Uterus (tissue), 4 donors: ENCODE measurements around the gene MYH10. TPM values are rescaled to one million over a fixed set of nuclear protein-coding genes. Genes with fewer than 3 reads are reported as not detected.

Source experiments
- DNase-seq, 2 donors: peaks; one replicate each; pipeline ENCODE4 v3.0.0-alpha.2; 2019 to 2020
- H3K27ac ChIP-seq, 2 donors: fragments of 200-600 bp; sonication (generic); 1 replicate in 1 of 2; 2 replicates in 1 of 2; pipeline ENCODE4 v1.5.1; 2016 to 2018
- H3K27me3 ChIP-seq, 2 donors: fragments of 200-600 bp; sonication (generic); one replicate each; pipeline ENCODE4 v1.5.1; 2018 to 2019; ENCODE audit warnings: control low read depth in 1 of 2
- H3K36me3 ChIP-seq, 2 donors: fragments of 200-600 bp; sonication (generic); one replicate each; pipeline ENCODE4 v1.5.1; 2019; ENCODE audit warnings: control low read depth in 1 of 2
- H3K4me1 ChIP-seq, 2 donors: fragments of 200-600 bp; sonication (generic); one replicate each; pipeline ENCODE4 v1.5.1; 2018 to 2019; ENCODE audit warnings: control low read depth in 1 of 2
- H3K4me3 ChIP-seq, 2 donors: fragments of 200-600 bp; sonication (generic); 1 replicate in 1 of 2; 2 replicates in 1 of 2; pipeline ENCODE4 v1.5.1; 2018 to 2019; ENCODE audit warnings: mild to moderate bottlenecking in 1 of 2
- H3K9me3 ChIP-seq, 2 donors: fragments of 200-600 bp; sonication (generic); one replicate each; pipeline ENCODE4 v1.5.1; 2019; ENCODE audit warnings: control low read depth in 1 of 2
- CTCF ChIP-seq, 4 experiments: fragments of 200-600 bp in 2 of 4; fragments of 450-650 bp in 2 of 4; sonication (generic) in 2 of 4; IDR thresholded peaks; one replicate each; pipeline ENCODE4 v1.5.1; 2016 to 2019; ENCODE audit warnings: antibody characterized with exemption in 4 of 4, mild to moderate bottlenecking in 2 of 4, moderate library complexity in 1 of 4
- POLR2A ChIP-seq, 2 donors: fragments of 450-650 bp; IDR thresholded peaks; one replicate each; pipeline ENCODE4 v1.6.1; 2016; ENCODE audit warnings: antibody characterized with exemption in 2 of 2, mild to moderate bottlenecking in 1 of 2, moderate library complexity in 1 of 2
- intact Hi-C: fragments of 100-400 bp; cut with DNase I; formaldehyde crosslinking; loops from one replicate; pipeline ENCODE4 v1.15.1; 2023; ENCODE audit warnings: low total_unique reads
- total RNA-seq, 4 donors: library from RNA; depleted of rRNA in 3 of 4; stranded (reverse); fragments of >200 nt in 3 of 4; gene quantifications; one replicate each; pipeline versions ENCODE4 v1.1.0 to v1.2.4, GENCODE V29; 2014 to 2023
- donor health status: DM: yes; HTN: yes; CAD: no.

MYH10 gene
- total RNA-seq, 4 donors from 2014 or later = 39.1 to 229 (median 65.0) TPM

DNA sequence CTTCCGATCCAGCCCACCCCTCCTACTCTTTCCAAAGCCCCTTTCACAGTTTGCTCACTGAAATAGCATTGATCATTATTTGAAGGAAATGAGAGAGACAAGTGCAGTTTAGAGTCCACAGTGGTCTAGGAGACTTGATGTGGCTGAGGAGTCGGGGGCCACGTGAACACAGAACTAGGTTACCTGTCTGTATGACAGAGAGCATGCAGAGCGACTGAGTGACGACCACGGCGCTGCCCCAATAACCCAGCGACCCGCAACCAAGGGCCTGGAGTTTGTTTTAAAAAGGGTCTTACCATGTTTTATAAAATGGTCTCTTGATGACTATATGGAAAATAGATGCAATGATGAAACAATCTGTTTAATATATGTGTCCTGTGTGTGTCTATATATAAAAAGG is 155.3 kb downstream of the MYH10 start:
- H3K4me3 ChIP-seq = no peak overlapping the region
- peaks cover 0 to 8% of the 10 kb centered on the region in 2 donors for H3K4me1 ChIP-seq
- no peaks in the 10 kb centered on the region for H3K36me3 ChIP-seq
- H3K27me3 ChIP-seq = no peaks in the 10 kb centered on the region
- H3K27ac ChIP-seq = no peak overlapping the region
- TF ChIP-seq POLR2A (IDR thresholded peaks at IDR 0.05) (no peak), CTCF (IDR thresholded peaks at IDR 0.05) (no peak)
- DNase-seq = no peak
- H3K9me3 ChIP-seq = no peaks in the 10 kb centered on the region
- intact Hi-C loops = no loop called here

DNA sequence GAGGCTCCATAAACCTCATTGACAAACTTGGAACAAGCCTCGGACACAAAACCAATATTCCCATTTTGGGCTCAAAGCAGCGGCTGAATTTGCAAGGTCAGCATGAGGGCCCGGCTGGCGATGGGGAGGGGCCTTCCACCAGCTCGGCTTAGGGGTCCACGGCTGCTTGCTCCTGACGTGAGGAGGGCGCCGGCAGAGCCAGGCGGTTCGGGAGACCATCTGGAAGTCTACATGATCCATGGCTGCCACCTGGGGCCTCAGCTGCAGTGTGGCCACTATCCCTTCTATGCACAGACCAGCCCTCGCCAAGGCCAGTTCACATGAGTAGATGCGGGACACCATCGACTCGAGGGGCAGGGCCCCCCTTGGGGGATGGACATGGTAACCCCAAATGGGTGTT is 155.7 kb downstream of the MYH10 start:
- Histone ChIP-seq H3K4me3 (no peak overlapping the region), H3K36me3 (no peaks in the 10 kb centered on the region), H3K27me3 (no peaks in the 10 kb centered on the region), H3K9me3 (no peaks in the 10 kb centered on the region), H3K4me1 (peaks cover 0 to 4% of the 10 kb centered on the region in 2 donors), H3K27ac (no peak overlapping the region)
- TF ChIP-seq POLR2A (IDR thresholded peaks at IDR 0.05) (no peak), CTCF (IDR thresholded peaks at IDR 0.05) (no peak)
- intact Hi-C loops = no loop called here
- DNase-seq = no peak

DNA sequence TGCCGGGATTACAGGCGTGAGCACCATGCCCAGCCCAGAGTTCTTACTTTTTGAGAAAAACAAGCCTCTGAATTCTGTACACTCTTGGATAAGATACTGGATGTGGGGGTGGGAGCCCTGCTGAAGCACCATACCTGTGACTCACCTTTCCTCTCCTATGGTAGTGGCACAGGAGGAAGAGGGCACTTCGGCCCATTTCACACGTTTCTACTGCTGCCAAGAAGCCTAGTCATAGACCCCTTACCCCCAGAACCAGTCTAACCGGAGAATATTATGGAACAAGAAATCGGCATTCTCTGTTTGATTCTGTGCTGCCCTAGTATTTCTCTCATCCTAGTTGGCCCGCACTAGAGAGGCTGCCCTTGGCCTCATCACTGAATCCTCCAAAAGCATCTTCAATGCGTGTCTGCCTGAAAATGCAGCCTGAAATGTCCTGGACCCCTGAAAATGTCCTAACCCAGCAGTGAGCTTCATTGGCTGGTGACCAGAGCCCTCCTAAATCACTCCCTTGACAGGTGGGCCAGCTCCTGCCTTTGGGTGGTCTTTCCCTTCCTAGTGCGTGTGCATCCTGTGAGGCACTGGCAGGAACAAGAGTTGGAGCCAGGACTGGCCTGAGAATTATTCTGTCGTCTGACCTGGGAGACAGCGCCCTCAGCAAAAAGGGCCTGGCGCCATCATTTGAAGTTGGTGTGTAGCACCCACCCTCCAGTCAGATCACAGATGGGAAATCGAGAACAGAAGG is 156.9 kb downstream of the MYH10 start:
- Histone ChIP-seq H3K27ac (no peak overlapping the region), H3K4me3 (no peak overlapping the region), H3K36me3 (no peaks in the 10 kb centered on the region), H3K27me3 (no peaks in the 10 kb centered on the region), H3K9me3 (no peaks in the 10 kb centered on the region), H3K4me1 (no peaks in the 10 kb centered on the region)
- intact Hi-C loops = no loop called here
- no peak for DNase-seq
- TF ChIP-seq POLR2A (IDR thresholded peaks at IDR 0.05) = no peak
- no peak for TF ChIP-seq CTCF (IDR thresholded peaks at IDR 0.05)

DNA sequence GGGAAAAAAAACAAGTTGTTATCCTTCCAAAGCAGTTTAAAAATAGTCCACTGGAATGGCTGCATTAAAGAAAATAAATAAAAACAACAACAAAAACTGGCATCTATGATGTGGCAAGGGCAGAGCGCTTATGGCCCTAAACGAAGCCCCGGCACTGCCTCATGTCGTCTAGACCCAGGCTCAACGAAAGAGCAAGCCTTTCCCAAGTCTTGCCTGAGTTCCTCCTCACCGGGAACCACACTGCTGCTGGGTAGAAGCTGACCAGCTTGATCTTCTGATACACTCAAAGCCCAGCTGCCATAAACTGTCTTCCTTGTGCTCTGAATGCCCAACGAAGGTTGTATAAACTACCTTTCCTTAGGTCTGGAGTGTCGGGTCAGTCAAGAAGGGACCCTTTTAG is 157.9 kb downstream of the MYH10 start:
- Histone ChIP-seq H3K4me3 (no peak overlapping the region), H3K27me3 (no peaks in the 10 kb centered on the region), H3K4me1 (no peaks in the 10 kb centered on the region), H3K9me3 (no peaks in the 10 kb centered on the region), H3K36me3 (no peaks in the 10 kb centered on the region), H3K27ac (no peak overlapping the region)
- TF ChIP-seq POLR2A (IDR thresholded peaks at IDR 0.05) = no peak
- TF ChIP-seq CTCF (IDR thresholded peaks at IDR 0.05) = no peak
- intact Hi-C loops = no loop called here
- no peak for DNase-seq

GRCh38 chr17:8470447-8471047 is 160.0 kb downstream of the MYH10 start:
- Histone ChIP-seq H3K4me3 (no peak overlapping the region), H3K9me3 (no peaks in the 10 kb centered on the region), H3K27ac (peak overlapping the region; percentile 16 to 37), H3K27me3 (no peaks in the 10 kb centered on the region), H3K36me3 (no peaks in the 10 kb centered on the region), H3K4me1 (peaks cover 0 to 4% of the 10 kb centered on the region in 2 donors)
- DNase-seq = peak; percentile 64 to 70
- TF ChIP-seq CTCF (IDR thresholded peaks at IDR 0.05) (no peak), POLR2A (IDR thresholded peaks at IDR 0.05) (no peak)
- intact Hi-C loops = no loop called here
